Epithelial cell of prostate (primary cell): ENCODE results near the gene PAQR4.

Source experiments
- DNase-seq: peaks from one replicate; pipeline ENCODE4 v3.0.0-alpha.2; 2011; ENCODE audit warnings: low read depth, low spot score
- H3K27ac ChIP-seq: fragments of 450-650 bp; 2 replicates; pipeline ENCODE4 v1.5.1; 2017; ENCODE audit warnings: mild to moderate bottlenecking

PAQR4 gene

DNA sequence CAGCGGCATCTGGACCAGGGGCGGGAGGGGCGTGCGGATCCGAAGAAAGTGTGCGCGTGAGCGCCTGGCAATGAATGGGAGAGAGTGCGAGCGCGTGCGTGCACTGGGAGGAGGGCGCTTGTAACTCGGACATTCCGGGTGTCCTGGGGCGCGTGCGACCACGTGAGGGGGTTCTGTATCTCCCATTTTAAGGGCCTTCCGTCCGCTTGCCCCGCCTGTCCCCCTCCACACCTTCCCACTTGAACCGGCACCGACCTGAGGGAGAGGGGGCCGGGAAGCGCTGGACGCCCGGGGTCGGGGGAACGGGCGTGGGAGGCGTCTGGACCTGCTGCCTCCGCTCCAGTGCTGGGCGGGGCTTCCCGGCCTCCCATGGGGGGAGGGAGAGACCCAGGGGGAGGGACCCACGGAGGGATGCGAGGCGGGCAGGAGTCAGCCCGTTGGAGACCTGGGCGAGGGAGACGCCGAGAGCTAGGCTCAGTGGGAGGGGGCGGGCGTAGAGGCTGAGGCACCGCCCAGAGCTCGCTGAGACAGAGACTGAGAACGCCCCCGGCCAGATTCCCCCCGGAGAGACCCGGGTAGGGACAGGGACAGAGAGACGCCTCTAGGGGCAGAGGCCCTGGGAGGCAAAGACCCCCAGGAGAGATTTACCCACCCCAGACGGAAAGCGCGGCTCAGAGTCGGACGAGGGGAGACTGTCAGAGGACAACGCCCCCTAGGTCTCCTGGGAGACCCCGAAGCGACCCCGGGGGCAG lies 5.2 kb upstream of the PAQR4 start, which contains the start of gene KREMEN2:
Gene KREMEN2 (plus strand): TSS at position 553 of the 752 bp plus-strand sequence. CDS start 246 bp downstream, outside the sequence.
- no peak within 1 kb of the TSS for H3K27ac ChIP-seq
- no peak for DNase-seq

DNA sequence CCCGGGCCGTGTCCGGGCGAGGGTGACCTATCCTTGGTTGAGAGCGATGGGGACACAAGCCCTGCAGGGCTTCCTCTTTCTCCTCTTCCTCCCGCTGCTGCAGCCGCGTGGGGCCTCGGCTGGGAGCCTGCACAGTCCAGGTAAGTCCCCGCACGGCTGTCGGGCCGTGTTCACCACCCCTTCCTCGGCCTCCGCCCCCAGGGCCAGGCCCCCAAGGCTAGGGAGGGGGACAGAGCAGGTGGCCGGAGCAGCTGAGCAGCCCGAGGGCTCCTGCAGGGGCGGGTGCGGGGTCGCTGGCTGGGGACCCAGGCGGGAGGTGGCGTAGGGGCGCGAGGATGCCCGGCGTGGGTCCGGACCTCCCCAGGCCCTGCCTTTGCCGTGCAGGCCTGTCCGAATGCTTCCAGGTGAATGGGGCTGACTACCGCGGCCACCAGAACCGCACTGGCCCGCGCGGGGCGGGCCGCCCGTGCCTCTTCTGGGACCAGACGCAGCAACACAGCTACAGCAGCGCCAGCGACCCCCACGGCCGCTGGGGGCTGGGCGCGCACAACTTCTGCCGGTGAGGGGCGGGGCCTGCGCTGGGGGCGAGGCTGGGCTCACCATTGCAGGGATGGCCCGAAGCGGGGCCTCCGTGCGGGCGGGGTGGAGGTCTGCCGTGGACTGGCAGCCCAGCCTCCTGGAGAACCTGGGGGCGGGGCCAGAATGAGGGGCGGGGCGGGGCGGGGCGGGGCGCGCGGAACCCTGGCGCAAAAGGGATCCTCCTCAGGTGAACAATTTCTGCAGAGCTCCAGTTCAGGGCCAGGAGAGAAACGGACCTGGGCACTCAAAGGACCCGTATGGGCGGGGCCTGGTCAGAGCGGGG lies 4.4 kb upstream of the PAQR4 start:
- no peak overlapping the region for H3K27ac ChIP-seq
- no peak for DNase-seq

DNA sequence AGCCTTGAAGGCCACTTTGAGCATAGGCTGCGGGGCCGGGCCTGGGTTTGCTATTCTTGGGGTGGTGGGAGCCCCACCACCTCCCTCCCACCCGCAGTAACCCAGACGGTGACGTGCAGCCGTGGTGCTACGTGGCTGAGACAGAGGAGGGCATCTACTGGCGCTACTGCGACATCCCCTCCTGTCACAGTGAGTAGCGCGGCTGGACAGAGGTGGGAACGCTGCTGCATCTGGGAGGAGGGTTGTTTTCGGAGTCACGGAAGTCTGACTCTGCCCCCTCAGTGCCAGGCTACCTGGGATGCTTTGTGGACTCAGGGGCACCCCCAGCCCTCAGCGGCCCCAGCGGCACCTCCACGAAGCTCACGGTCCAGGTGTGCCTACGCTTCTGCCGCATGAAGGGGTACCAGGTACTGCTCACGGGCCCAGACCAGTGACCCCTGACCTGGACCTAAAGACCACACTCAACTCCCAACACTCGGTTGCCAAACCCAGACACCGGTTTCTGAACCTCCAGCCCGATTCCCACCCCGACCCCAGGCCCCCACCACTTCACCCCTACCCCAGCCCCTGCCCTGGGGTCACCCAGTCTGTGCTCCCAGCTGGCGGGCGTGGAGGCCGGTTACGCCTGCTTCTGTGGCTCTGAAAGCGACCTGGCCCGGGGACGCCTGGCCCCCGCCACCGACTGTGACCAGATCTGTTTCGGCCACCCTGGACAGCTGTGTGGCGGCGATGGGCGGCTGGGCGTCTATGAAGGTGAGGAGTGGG lies 2.9 kb upstream of the PAQR4 start:
- DNase-seq = no peak
- H3K27ac ChIP-seq = no peak overlapping the region

DNA sequence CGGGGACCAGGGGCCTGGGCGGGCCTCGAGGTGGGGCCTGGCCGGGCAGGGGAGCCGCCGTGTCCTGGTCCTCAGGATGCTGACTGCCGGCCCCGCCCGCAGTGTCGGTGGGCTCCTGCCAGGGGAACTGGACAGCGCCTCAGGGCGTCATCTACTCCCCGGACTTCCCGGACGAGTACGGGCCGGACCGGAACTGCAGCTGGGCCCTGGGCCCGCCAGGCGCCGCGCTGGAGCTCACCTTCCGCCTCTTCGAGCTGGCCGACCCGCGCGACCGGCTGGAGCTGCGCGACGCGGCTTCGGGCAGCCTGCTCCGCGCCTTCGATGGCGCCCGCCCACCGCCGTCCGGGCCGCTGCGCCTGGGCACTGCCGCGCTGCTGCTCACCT lies 2.3 kb upstream of the PAQR4 start:
- H3K27ac ChIP-seq = no peak overlapping the region
- no peak for DNase-seq

DNA sequence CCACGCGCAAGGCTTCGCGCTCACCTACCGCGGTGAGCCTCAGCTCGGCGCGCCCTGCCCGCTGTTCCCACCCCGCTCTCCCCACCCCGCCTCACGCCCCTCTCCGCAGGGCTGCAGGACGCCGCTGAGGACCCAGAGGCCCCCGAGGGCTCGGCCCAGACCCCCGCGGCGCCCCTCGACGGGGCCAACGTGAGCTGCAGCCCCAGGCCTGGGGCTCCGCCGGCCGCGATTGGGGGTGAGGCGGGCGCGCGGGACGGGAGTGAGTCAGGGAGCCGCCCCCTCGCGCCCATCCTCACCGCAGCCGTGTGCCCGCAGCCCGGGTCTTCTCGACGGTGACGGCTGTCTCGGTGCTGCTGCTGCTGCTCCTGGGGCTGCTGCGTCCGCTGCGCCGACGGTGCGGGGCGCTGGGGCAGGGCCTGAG lies 1.9 kb upstream of the PAQR4 start:
- DNase-seq = no peak
- H3K27ac ChIP-seq = no peak overlapping the region

DNA sequence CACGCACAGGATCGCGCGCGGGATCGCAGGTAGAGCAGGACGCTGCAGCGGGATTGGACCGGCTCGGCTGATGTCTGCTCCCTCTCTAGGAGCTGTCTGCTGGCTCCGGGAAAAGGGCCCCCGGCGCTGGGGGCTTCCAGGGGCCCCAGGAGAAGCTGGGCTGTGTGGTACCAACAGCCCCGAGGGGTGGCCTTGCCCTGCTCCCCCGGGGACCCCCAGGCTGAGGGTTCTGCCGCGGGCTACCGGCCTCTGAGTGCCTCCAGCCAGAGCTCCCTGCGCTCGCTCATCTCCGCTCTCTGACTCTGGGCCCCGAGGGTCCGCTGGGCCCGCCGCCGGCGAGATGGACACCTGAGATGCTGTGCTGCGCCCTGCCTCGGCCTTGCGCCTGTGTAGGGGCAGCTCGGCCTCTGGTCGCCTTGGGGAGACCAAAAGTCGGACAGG lies 1.4 kb upstream of the PAQR4 start:
- no peak overlapping the region for H3K27ac ChIP-seq
- DNase-seq = no peak

DNA sequence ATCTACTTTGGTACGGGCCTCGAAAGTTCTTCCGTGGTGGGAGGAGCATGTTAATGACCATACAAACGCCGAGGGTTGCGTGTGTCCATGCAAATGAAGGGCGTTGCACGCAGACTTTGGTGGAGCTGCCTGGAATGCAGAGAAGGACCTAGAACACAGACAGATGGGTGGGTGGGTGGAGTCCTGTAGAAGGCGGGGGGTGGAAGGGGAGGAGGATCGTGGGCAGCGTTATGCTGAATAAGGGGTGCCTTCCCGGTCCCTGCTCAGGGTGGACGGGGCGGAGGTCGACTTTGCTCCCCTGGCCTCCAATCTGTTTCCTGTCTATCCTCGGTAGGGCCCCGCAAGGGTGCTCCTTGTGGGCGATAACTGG lies 795 bp upstream of the PAQR4 start:
- no peak overlapping the region for H3K27ac ChIP-seq

DNA sequence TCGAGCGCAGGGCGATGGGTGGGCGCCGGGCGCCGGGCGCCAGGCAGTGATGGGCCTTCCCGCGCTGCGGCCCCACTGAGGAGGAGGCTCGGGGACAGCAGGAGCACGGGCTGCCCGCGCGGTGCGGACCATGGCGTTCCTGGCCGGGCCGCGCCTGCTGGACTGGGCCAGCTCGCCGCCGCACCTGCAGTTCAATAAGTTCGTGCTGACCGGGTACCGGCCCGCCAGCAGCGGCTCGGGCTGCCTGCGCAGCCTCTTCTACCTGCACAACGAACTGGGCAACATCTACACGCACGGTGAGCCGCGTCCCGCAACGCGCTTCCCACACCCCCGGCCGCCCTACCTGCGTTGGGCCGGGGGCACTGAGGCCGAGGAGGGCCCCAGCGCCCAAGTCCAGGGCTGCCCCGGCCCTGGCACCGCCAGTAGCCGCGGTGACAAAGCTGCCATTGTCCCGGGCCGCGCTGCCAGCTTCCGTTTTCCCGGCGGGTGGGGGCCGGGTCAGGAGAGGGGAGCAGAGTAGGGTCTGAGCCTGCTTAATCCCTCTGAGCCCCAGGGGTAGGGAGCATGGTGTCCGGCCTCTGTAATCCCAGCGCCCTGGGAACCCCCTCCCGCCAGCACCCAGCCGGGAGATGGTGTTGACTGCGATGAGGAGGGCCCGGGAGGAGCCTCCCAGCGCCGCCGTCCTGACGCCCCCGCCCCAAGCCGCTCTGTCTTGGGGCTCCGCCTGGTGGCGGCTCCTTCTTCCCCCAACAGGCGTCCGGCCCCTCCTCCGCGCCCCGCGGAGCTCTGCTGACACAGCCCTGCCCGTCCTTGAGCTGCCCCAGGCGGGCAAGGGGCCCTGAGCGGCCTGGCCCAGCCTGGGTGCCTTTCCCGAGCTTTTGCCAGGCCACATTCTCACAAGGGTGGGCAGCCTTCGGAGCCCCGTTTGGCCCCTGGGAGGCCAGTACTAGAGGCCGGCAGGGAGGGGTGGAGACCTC lies 685 bp downstream of the PAQR4 start:
- peak overlapping the region; percentile 35 for H3K27ac ChIP-seq
- DNase-seq = no peak

More for the DNA sequence above, 795 bp upstream of the PAQR4 start:
- DNase-seq = no peak

DNA sequence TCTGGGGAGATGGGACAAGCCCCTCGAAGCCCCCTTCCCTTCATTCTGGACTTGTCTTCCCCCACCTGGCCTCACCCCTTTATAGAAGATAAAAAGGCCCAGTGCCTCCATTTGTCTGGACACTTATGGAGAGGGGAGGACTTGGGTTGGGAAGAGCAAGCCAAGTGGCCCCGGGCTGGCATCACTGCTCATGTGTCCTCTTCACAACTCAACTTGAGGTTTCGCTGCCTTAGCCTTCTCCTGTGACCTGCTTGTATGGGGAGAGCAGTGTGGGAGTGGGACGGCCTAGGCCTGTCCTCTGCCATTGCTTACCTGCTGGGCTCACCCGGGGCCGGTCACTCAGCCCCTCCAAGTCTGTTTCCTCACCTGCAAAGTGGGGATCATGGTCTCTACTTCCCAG lies 1.4 kb downstream of the PAQR4 start:
- DNase-seq = no peak
- H3K27ac ChIP-seq = peak overlapping the region; percentile 35

DNA sequence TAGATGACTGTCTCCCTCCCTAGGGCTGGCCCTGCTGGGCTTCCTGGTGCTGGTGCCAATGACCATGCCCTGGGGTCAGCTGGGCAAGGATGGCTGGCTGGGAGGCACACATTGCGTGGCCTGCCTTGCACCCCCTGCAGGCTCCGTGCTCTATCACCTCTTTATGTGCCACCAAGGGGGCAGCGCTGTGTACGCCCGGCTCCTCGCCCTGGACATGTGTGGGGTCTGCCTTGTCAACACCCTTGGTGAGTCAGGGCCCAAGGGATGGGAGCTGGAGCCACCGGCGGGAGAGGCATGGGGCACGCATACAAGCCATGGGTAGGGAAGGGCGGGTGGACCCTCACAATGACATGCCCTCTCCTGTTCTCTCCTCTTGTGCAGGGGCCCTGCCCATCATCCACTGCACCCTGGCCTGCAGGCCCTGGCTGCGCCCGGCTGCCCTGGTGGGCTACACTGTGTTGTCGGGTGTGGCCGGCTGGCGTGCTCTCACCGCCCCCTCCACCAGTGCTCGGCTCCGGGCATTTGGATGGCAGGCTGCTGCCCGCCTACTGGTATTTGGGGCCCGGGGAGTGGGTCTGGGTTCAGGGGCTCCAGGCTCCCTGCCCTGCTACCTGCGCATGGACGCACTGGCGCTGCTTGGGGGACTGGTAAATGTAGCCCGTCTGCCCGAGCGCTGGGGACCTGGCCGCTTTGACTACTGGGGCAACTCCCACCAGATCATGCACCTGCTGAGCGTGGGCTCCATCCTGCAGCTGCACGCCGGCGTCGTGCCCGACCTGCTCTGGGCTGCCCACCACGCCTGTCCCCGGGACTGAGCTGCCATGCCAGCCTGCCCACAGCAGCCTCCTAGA lies 2.2 kb downstream of the PAQR4 start:
- DNase-seq = no peak

DNA sequence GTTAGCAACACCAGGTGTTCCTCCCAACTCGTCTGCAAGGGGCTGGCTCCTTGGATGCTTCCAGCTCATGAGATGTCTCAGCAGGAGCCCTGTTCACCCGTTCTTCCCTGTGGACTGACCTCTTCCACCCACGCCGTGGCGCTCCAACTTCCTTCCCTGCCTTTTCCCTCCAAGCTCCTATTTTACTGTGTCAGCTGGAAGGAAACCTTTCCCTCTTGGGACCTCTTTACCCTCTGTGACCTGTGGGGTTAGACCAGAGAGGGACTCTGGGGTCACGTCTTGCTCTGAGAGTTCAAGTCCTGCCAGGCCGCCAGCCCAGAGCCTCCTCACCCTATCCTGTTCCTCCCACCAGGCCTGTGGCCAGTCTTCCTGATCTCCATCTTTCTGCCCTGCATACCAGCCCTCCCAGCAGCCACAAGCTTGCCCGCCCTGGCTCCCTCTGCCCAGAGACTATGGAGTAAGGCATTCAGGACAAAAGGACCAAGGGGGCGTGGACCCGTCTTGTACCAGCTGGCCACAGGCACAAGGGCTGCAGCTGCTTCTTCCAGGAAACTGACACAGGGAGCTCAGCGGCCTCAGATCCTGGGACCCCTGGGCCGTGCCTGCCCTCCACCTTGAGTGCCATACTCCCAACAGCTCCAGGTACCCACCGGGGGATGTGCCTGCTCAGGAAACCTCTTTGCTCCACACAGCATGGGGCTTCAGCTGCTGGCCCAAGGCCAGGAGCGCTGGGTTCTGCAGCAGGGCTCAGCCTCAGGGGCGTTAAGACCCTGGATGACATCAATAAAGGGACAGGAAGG lies 3.0 kb downstream of the PAQR4 start:
- no peak for DNase-seq
- no peak overlapping the region for H3K27ac ChIP-seq

More for the DNA sequence above, 2.2 kb downstream of the PAQR4 start:
- H3K27ac ChIP-seq = no peak overlapping the region

DNA sequence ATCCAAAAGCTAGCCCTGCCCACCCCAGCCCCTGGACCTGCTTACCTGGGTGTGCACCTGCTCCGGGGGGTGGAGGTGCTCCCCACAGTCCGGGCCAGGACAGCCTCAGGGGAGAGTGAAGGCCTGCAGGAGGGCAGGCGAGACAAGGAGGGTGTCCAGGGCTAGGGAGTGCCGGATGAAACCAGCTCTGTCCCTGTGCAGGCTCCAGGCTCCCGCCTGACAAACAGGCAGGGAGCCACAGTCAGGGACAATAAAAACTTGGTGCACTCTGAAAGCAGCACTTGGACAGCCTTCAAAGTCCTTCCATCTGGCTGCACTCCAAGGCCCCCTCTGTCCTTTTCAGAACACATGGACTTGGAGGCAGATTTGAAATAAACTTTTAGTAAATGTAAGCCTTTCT lies 3.9 kb downstream of the PAQR4 start:
- H3K27ac ChIP-seq = no peak overlapping the region
- DNase-seq = no peak

DNA sequence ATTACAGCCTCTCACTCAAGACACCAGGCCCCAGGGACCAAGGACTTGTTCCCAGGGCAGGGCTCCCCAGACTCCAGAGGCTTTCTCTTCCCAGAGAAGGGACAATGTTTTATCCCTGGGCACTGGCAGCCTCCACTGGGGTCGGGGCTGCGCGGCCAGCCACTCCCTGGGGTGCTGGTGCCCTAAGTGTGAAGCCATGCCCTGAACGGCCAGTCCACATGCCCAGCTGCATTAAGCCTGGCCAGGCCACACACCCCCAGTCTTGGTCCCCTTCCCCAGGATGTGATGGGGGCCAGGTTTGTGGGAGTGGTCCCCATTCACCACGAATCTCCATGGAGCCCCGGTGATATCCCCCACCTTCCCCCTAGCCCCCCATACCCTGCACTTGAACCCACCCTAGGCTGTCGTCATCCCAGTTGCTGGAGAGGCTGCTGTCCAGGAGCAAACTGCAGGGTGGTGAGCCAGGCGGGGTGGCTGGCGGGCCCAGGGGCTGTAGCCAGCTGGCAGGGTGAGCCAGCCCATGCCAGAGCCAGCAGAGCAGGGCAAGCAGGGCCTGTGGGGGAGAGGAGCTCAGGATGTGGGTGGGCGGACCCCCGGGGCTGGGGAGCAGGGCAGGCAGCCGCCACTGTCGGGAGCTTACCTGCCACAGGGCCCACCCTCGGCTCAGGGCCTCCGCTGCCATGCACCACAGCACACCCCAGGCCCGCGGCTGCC lies 4.6 kb downstream of the PAQR4 start:
- no peak for DNase-seq
- no peak overlapping the region for H3K27ac ChIP-seq

DNA sequence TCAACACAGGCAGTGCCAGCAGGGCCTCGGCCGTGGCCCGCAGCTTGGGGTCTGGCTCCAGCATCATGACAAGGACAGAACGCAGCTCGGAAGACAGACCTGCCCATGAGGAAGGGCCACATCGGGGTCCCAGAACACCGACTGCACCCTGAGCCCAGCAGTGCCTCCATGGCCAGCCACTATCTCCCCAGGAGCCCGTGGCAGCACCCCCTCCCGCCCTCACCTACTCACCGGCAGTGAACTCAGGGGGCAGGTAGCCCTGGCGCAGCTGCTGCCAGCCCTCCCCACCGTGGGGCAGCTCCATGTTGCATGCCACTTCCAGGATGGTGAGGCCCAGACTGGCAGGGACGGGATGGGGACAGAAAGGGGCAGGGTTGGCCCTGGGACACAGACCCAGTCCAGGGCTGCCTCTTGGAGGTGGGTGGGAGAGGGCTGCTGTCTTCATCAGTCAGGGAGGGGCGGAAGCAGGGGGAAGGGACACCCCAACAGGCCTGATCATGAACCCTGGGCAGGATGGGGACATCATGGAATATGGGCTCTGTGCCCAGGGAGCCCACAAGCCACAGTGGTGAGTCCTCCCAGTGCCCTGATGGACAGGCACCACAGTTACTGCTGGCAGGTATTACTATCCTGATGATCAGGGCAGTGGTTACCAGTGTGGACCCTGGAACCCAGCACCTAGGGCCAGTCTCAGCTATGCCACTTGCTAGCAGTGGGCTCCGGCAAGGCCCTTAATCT lies 5.3 kb downstream of the PAQR4 start:
- no peak overlapping the region for H3K27ac ChIP-seq
- no peak for DNase-seq

DNA sequence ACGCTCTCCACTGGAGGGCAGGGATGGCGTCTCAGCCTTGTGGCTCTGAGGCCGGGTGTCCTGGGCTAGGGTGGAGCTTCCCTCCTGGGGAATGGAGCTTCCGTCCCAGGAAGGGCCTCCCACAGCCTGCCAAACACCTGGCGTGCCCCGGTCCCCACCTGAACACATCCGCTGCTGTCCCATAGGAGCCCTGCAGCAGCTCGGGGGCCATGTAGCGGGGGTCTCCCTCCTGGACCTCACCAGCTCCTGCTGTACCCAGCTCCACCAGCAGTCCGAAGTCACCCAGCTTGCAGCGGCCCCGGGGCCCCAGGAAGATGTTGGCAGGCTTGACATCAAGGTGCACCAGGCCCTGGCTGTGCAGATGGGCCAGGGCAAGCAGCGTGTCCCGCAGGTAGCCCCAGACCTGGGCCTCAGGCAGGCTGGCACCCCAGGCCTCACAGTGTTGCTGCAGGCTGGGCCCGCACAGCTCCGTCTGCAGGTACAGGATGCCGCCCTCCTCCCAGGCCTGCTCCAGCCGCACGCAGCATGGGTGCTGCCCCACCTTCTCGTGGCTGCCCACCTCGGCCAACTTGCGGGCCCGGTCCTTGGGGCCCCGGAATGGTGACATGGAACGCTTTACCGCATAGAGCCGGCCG lies 6.1 kb downstream of the PAQR4 start:
- H3K27ac ChIP-seq = no peak overlapping the region
- no peak for DNase-seq

DNA sequence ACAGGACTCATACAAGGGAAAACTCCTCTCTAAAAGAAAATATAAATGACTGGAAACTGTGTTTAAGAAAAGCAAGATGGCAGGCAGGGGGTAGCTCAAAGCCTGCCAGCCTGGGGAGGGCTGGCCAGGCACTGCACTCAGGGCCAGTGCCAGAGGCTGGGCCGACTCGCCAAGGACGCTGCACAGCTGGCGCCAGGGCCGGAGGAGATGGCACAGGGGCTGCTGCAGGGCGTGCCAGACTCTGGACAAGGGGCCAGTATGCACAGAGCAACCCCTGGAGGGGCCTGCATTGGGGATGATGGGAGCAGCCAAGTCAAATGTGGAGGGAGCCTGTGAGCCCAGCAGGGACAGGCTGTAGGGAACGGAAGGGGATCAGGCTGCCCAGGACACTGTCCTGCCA lies 7.1 kb downstream of the PAQR4 start:
- DNase-seq = no peak

More for the DNA sequence above, 7.1 kb downstream of the PAQR4 start:
- H3K27ac ChIP-seq = no peak overlapping the region
